ENCODE results near the gene RNF181.
"Not testable (repeated sequence)": the region's sequence is repeated elsewhere in the genome, so short reads cannot be mapped to it uniquely, and the experiment has no call there.

Gene RNF181

DNA sequence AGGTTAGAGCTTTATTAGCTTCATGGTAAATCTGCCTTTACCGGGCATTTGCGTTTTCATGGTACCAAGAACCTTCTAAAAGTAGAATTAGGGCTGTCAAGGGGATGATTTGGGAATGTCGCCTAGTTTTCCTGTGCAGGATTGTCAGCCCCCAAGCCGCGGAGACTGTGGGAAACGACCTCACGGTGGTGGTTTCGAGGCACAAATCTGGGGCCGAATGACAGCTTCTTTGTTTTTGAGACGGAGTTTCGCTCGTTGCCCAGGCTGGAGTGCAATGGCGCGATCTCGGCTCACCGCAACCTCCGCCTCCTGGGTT, 19.8 kb downstream of the RNF181 start:
- DNase-seq, result no peak

GRCh38 chr2:85617723-85618122, 22.2 kb downstream of the RNF181 start:
- DNase-seq, result not testable (repeated sequence)

DNA sequence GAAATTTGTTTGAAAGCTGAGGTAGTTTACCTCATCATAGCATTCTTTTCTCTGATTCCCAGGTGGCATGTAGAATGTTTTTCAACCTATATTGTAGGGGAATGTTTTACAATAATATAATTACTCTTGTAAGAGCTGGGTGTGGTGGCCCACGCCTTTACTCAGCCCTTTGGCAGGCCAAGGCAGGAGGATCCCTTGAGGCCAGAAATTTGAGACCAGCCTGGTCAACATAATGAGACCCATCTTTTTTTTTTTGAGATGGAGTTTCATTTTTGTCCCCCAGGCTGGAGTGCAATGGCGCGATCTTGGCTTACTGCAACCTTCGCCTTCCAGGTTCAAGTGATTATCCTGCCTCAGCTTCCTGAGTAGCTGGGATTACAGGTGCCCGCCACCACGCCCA, 24.1 kb downstream of the RNF181 start:
- no peak for DNase-seq

DNA sequence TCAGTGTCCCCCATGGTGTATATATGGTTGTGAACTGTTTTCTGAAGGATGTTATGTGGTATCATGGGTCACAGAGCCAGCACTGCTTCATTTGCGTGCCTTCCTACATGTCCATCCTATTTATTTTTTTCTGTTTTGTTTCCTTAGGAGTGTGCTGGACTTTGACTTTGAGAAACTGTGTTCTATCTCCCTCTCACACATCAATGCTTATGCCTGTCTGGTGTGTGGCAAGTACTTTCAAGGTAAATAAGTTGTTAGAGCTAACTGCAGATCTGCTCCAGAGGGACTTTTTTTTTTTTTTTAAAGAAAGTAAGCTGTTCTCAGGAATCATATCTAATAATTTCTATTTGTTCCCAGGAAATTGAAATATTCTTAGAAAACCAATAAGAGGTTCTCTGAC, 25.8 kb downstream of the RNF181 start:
- DNase-seq, result no peak

- DNase-seq, result no peak
These were observed 28.4 kb downstream of the RNF181 start for GRCh38 chr2:85623991-85624390.

GRCh38 chr2:85628658-85629057, 33.1 kb downstream of the RNF181 start:
- DNase-seq, result no peak

- no peak for DNase-seq
These were observed 35.8 kb downstream of the RNF181 start for GRCh38 chr2:85631316-85631715.

DNA sequence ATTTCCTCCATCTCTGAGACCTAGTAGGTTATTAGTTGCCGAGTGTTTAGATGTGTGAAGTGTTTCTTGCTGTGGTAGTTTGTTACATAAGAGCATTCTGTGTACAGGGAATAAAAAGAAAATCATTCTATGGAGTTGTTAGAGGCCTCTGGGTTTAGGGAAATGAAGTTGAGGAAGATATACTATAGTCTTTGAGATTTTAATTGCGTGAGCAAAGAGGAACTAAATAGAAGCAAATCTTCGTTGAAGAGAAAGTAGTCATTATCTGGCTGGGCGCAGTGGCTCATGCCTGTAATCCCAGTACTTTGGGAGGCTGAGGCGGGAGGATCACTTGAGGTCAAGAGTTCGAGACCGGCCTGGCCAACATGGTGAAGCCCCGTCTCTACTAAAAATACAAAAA, 39.5 kb downstream of the RNF181 start:
- DNase-seq, result no peak

DNA sequence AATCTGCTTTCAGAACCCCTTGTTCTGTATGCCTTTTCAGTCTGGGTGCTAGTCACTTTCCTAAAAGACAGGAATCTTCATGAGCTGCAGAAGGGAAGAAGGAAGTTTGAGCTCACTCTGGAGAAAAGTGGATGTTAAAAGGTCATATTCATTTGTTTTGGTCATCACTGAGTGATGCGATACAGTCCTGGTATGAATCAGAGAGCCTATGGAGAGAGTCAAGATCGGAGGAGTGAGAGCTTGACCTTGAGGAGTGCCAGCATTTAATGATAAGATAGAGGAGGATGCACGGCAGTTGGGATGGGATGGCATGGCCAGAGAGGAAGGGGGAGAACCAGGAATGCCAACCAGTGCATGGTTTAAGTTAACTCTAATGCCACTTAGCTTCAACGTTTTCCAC, 40.1 kb downstream of the RNF181 start:
- DNase-seq, result no peak

- DNase-seq, result no peak
These were observed 47.2 kb downstream of the RNF181 start for GRCh38 chr2:85642725-85643124.

- DNase-seq, result no peak
These were observed 49.4 kb downstream of the RNF181 start for GRCh38 chr2:85644909-85645308.

DNA sequence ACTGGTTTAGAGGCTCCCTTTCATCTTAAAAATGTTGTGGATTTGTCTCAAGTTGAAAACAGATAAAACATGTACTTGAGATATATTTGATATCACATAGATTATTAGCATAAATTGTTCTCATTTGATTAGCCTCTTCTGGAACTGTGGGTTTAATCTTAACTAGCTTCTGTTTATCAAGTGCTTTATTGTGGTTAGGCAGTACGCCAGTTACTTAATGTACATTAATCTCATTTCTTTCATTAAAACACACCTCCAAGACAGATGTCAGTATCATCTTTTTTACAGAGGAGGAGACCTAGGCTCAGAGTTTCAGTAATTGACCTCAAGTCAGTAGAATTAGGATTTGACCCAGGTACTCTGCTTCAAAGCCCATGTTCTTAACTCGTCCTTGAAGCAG, 50.6 kb downstream of the RNF181 start:
- no peak for DNase-seq

All from NCI-H2171 (cell line).